Measurements from ENCODE around the gene C1orf21.

Gene C1orf21

DNA sequence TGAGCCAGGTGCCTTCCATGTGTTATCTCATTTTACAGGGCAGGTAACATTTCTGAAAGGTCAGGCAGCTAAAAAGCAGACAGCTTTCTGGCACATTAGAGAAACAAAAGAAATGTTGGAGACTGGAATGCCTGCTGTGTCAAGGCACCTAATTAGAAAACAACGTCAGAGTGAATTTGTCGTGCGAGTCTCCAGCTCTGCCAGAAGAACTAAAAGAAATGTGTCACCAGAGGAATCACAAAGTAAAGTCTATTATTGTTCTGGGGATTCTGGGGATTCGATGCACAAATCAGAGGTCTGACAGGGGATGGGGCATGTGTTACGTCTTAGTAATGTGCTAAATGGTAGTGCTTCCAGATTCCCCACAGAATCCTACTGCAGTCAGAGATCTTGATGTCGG, 278.5 kb downstream of the C1orf21 start:
- DNase-seq = no peak

DNA sequence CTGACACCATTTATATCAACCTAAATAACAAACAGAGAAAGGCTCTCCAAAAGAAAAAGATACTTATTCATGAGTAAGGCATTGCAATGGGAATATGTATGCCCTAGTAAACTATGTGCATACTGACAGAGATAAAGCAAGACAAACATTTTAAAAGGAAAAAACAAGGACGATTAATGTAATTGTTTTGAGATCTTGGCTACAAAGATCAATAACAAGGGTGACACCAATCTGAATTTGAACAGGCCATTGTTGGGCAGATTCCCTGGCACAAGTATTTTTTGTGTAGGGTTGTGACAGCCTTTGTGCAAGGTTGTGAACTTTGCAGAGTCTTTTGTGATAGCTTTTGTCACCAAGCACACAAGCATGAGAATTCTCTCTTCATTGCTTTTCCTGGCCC, 282.6 kb downstream of the C1orf21 start:
- no peak for DNase-seq

DNA sequence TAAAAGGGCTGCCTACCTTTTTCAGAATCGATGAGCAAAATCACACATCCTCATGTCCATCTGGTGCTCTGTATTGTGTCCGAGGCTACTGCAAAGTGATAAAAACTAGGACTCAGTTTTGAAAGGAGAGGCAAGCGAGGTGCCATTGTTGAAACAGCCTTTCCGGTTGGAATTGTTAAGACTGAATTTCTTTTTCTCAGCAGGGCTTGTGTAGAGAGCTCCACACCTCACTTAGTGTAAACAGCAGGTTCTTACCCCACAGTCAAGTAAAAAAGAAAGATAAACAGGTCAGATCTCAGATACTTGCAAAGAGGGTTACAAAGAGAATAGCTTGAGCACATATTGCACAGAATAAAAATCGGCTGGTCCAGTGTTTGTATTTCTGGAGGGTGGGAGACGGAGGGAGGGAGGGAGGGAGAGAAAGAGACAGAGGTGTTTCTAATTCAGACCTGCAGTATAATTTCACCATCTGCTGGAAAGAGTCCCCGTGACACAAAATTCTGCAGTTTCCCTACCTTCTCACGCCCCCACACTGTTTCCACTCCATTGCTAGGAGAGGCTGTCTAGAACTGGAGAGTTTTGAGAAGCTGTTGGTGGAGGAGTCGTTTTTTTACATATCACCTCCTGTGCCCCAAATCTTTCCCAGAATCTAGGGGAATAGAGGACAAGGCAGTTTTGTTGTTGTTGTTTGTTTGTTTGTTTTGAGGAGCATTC, 285.3 kb downstream of the C1orf21 start:
- DNase-seq = no peak

DNA sequence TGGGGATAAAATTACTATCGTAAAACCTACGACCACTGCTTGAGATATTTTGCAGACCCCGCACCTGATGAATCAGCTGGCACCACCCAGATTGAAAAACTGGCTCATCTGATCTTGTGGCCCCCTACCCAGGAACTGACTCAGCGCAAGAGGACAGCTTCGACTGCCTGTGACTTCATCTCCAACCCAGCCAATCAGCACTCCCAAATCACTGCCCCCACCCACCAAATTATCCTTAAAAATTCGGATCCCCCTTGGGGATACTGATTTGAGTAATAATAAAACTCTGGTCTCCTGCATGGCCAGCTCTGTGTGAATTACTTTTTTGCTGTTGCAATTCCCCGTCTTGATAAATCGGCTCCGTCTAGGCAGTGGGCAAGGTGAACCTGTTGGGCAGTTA, 286.5 kb downstream of the C1orf21 start:
- no peak for DNase-seq

DNA sequence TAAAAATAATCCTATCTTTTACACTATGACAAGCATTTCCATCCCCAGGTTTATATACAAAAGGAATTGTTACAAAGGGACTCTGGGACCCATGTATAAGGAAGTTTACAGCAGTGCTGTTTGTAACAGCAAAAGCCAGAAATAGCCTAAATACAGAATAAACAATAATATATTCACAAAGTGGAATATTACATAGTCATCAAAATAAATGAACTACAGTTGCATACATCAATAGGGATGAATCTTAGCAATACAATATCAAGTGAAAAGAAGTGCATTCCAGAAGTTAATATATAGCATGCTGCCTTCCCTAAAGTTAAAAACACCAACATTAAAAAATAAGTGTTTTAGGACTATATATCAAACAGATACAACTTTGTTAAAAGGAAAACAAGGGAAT, 290.5 kb downstream of the C1orf21 start:
- DNase-seq = no peak

Measured in activated gamma-delta T cell treated with Interleukin-2 at 50 U/mL for 16 hours (primary cell).